HG03159 (cell line): Measurements from ENCODE around the gene NDUFB10.

ENCODE experiments used
- ATAC-seq: cut with Tn5 transposase; IDR thresholded peaks from one replicate; pipeline ENCODE4 v1.9.1; 2021; ENCODE audit warnings: mild to moderate bottlenecking, moderate library complexity; ENCODE audit not compliant: unreplicated experiment

NDUFB10 gene

GRCh38 chr16:1998852-1999801 lies 39.8 kb downstream of the NDUFB10 start:
- ATAC-seq, result no peak

DNA sequence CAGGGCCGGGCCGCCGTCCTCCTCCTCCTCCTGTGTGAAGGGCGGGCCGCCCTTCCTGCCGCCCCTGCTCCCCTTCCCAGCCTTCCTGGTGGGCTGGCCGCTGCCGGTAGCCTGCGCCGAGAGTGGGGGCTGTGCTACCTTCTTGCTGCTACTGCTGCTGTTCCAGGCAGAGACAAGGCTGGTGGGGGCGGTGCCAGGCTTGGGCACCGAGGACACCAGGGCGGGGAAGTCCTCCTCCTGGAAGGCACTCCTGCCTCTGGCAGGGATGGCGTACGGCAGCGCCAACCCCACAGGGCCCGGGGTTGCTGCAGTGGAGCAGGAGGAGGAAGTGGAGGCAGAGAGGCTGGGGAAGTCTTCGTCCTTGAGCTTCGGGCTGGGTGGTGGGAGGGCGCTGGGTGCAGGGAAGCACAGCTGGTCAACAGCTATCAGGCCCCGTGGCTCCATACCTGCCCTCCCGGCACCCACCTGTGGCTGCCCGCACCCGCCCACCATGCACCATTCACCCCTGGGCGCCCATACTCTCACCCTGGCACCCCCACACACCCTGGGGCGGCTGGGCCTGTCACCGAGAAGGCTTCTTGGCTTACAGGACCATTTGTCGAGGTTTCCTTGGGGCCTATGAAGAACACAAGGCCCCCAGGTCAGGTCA lies 40.7 kb downstream of the NDUFB10 start:
- ATAC-seq, result no peak

DNA sequence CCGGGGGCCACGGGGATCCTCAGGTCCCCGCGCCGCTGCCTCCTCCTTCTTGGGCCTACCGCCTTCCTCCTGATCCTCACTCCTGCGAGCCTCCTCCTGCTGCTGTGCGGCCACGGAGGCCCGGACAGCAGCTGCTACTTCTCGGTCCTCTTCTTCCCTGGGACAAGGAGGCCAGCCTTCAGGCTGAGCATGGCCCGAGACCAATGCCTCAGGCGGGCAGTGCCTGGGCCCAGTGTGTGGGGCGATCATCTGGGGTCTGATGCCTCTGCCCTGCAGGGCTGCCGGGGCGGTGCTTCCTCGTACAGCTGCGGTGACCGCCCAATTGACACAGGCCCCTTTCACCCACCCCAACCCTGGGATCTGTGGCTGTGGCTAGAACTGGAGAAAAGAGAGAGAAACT lies 41.7 kb downstream of the NDUFB10 start:
- no peak for ATAC-seq

- ATAC-seq, result no peak
Measured at GRCh38 chr16:2001456-2002355, 42.4 kb downstream of the NDUFB10 start.

DNA sequence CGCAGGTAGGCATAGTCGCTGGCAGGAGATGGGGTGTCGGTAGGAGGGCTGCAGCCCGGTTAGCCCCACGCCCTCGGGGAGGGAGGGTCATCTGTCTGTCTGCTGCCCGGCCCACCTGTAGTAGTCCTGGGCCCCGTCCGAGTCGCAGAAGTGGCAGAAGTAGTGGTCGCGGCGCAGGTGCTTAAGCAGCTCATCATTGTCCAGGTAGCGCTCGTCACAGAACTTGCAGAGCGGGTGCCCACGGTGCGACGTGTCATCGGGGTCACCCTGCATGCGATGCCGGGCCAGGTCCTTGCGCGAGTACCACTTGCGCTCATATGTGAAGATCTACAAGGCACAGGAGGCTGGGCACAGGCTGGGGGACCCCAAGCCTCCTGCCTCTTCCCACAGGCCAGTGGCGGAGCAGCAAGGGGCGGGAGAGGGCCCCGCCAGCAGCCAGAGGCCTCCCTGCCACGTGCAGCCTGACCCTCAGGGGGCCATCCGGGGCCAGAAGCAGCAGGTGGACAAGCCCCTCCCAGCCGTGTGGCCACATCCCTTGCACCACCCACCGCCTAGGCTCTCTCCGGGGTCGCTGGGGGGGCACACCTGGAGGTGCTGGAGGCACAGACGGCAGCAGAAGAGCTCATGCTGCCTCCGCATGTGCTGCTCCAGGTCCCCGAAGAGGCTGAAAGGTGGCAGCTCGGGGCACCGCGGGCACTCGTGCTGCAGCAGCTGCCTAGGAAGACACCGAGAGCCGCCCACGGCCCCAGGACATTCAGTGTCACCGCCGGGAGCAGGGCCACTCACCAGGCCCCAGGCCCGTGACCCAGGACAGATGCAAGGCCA lies 43.3 kb downstream of the NDUFB10 start:
- no peak for ATAC-seq

GRCh38 chr16:2003231-2003826 lies 44.0 kb downstream of the NDUFB10 start:
- no peak for ATAC-seq

- ATAC-seq, result peak; percentile 64
Measured at GRCh38 chr16:2003827-2004641, 44.7 kb downstream of the NDUFB10 start.

DNA sequence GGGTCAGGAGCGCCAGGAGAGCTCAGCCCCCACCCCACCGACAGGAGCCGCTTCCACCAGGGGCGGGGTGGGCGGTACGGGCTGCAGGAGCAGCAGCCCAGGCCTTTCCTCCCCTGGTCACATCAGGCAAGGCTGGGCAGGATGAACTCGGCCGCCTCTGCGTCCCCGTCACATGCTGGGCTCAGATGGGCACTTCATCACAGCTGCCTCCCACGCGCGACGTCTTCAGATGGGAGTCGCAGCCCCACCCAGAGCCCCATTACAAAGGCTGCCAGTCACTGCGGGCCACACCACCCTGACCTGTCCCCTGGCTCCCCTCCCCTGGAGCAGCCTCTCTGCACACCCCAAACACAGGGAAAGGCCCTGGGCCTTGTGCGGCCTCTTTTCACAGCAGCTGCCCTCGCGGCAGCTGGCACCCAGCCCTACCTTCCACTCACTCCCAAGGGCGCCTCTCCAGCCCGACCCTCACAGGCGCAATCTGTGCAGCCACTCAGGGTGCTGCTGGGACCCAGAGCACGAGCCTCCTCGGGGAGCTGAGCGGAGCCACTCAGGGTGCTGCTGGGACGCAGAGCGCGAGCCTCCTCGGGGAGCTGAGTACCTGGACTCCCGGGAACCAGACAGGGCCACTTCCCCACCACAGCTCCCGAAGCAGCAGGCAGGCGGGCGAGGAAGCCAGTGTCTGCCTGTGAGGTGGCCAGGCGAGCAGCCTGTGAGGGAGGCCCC lies 45.6 kb downstream of the NDUFB10 start:
- ATAC-seq, result no peak

DNA sequence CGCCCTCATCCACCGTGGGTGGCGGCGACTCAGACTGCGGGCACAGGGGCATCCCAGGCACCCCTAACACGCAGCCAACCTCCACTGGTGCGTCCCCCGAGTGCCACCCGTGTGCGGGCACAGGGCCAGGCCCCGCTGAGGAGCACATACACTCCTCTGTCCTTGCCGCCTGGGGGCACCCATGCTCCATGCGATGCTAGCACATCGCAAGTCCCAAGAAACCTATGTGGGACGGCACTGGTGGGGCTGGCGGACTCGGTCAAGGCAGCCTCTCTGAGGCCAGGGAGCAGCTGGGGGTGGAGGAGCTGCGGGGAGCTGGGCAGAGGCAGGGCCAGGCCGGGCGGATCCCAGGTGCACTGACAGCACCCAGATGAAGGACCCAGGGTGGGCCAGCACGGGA lies 46.3 kb downstream of the NDUFB10 start:
- ATAC-seq, result no peak

- ATAC-seq, result no peak
Measured at GRCh38 chr16:2006317-2006716, 47.0 kb downstream of the NDUFB10 start.

GRCh38 chr16:2007081-2007836 lies 47.9 kb downstream of the NDUFB10 start:
- no peak for ATAC-seq

DNA sequence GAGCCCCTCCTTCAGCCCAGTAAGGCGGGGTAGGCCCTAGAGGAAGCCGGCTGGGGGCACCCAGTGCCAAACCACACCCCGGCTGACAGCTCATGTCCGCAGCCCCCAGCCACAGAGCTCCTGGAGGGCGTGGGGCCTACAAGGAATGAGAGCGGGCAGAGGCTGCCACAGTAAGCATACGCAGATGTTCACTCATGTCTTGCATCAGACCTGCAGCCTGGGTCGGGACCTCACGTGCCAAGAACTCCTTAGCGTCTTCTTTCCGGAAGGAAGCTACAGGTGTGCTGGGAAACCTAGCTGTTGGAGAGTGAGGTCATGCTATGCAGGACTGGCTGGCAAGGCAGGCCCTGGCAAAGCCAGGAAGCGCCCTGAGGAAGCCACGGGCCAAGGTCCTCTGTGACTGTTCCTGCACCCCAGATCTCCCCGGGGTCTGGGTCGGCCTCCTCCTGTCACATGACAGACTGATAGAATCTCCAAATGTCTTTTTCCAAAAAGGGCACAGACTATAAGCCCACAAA lies 48.7 kb downstream of the NDUFB10 start:
- no peak for ATAC-seq

DNA sequence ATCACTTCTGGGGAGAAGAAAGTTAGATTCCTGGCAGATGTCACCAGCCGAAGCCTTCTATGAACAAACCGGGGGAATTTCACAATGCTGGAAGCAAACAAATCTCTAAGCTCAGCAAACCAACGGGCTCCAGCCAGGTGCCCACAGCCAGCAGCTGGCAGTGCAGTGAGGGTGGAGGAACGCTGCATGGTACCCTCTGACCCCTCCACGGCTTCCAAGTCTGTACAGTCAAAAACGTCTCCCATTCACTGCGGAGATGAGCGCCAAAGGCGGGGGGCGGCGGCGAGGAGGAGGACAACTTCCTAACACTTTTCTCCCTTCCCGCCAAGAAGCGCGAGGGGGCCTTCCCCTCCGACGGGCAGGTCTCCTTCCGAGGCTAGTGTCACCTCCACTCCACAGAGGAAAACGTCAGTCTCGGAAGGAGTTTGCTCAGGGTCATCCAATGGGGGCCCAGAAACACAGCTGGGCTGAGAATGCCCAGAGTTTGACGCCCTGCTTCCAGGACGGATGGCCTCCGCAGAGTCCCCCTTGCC lies 49.4 kb downstream of the NDUFB10 start:
- ATAC-seq, result no peak

- ATAC-seq, result peak; percentile 33
Measured at GRCh38 chr16:2009164-2009711, 49.9 kb downstream of the NDUFB10 start.

GRCh38 chr16:2009791-2010510 lies 50.6 kb downstream of the NDUFB10 start, which contains the start of gene ZNF598:
TSS of gene ZNF598 (minus strand) at chr16:2009821.
- peak; percentile 74 for ATAC-seq
